ENCODE results near the gene SKI. TPM values are rescaled to one million over a fixed set of nuclear protein-coding genes. Genes with fewer than 3 reads are reported as not detected.

Gene SKI
- total RNA-seq, 1 donor from 2014 or later: 13.5 TPM

DNA sequence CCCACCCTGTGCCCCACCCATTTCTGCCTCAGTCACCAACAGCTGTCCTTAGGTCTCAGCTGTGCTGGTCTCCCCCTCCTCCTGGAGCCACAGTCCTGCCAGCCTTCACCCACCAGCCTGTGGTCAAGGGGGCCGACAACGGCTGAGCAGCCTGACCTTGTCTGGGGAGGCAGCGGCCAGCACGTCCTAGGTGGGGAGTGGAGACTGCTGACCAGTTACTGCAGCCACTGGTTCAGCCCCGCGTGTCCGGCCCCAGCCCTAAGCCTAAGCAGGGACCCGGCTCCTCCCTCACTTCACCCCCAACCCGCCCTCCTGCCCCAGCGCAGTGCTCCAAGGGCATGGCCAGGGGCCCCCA is 84.0 kb downstream of the SKI start:
- no peak for TF ChIP-seq CTCF (conservative IDR thresholded peaks at IDR 0.05; ENCODE audit: low read depth, low read length)
- no peak overlapping the region for H3K4me3 ChIP-seq (ENCODE audit: low read depth, low read length)
- no peak for DNase-seq (ENCODE audit: low read depth)

GRCh38 chr1:2312515-2313301 is 84.6 kb downstream of the SKI start:
- no peak overlapping the region for H3K4me3 ChIP-seq (ENCODE audit: low read depth, low read length)
- DNase-seq (ENCODE audit: low read depth): no peak
- no peak for TF ChIP-seq CTCF (conservative IDR thresholded peaks at IDR 0.05; ENCODE audit: low read depth, low read length)

DNA sequence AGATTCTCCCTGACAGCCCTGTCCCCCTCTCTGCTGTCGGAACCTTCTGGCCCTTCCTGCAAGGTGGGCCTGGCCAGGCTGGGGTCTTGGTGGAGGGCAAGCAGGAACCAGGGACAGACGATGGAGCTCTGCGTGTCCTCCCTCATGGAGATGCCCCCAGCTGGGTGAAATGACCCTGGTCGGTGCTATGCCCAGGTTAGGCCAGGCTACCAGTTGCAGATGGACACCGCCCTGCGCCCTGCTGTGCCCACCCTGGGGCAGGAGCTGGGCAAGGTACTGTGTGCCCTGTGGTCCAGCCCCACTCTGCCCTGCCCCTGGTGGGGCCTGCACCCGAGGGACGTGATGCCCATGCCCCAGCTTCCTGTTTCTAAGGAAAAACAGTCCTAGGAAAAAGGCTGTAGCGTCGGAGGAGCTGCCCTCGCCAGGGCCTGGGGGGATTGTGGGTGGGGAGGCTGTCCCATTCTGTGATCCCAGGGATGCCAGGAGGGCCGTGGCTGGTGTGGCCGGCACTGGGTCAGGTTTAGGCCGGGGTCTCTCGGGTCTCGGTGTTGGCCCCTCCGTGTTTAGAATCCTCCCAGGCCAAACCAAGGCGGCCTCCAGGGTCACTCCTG is 85.6 kb downstream of the SKI start:
- no peak for DNase-seq (ENCODE audit: low read depth)
- peak overlapping the region; percentile 55 for H3K4me3 ChIP-seq (ENCODE audit: low read depth, low read length)
- no peak for TF ChIP-seq CTCF (conservative IDR thresholded peaks at IDR 0.05; ENCODE audit: low read depth, low read length)

DNA sequence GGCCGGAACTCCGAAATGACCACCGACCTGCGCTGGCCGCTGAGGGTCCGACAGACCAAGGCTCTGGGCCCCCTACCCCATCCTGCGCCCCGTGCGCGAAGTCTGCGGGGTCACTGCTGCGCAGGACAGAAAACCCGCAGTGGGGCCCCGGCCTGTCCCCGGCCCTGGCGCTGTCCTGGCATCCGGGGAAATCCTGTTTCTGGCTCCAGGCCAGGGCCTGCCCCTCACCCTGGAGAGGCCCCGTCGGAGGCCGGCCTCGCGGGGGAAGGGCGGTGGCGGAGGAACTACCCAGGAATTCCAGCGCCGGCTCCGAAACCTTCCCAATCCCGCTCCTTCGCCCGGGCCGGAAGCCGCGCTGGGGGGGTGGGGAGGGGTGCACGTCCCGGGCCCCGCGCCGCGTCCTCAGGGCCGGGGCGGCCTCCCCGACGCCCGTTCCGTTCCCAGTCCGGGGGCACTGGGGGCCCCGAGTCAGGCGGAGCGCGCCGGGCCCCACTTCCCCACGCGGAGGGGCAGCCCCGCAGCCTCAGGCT is 86.2 kb downstream of the SKI start:
- no peak for TF ChIP-seq CTCF (conservative IDR thresholded peaks at IDR 0.05; ENCODE audit: low read depth, low read length)
- peak overlapping the region; percentile 55 for H3K4me3 ChIP-seq (ENCODE audit: low read depth, low read length)
- no peak for DNase-seq (ENCODE audit: low read depth)

DNA sequence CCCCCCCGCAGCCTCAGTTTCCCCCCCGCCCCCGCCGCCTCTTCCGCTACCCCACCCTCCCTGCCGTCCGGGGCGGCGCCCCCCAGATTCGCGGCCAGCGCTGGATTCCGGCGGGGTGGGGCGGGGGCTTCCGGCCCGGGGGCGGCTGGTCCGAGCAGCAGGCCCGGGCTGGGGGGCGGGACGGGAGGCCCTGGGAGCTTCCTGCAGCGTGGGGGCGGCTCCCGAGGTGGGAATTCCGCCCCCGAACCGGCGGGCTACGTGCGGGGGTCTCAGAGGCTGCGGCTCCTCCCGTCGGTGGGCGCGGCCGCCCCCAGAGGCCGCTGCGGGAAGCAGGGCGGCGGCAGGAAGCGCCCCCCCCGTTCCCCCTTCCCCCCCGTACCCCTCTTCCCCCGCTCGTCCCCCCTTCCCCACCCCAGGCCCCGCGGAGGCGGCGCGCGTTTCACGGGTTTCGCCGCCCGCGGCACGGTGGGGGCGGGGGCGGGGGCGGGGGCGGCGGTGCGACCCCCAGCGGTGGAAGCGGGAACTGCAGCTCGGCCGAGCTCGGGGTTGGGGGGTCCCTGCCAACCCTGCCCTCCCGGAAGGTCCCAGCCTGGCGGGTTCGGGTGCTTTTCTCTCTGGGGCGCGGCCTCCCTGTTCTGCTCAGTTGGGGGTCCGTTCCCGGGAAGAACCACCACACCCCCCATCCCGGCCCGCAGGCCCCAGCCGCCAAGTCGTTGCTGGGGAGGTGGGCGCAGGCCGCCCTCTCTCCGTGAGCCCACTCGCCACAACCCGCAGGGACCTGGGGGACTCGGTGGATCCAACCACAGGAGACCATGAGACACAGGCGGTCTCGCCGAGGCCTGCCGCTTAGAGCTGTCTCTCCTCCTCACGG is 86.9 kb downstream of the SKI start:
- no peak for DNase-seq (ENCODE audit: low read depth)
- TF ChIP-seq CTCF (conservative IDR thresholded peaks at IDR 0.05; ENCODE audit: low read depth, low read length): peak; percentile 47
- peak overlapping the region; percentile 55 for H3K4me3 ChIP-seq (ENCODE audit: low read depth, low read length)

- no peak for TF ChIP-seq CTCF (conservative IDR thresholded peaks at IDR 0.05; ENCODE audit: low read depth, low read length)
- DNase-seq (ENCODE audit: low read depth): no peak
- no peak overlapping the region for H3K4me3 ChIP-seq (ENCODE audit: low read depth, low read length)
Observed at GRCh38 chr1:2315674-2316450, 87.7 kb downstream of the SKI start.

All from epithelial cell of proximal tubule (primary cell).